HG03025 (cell line): ENCODE data around the gene GRK7.
"Not testable (repeated sequence)": the region's sequence is repeated elsewhere in the genome, so short reads cannot be mapped to it uniquely, and the experiment has no call there.

ENCODE experiments used
- ATAC-seq: cut with Tn5 transposase; IDR thresholded peaks from one replicate; pipeline ENCODE4 v1.9.1; 2021; ENCODE audit warnings: mild to moderate bottlenecking, moderate library complexity; ENCODE audit not compliant: unreplicated experiment, low FRiP score

Gene GRK7

DNA sequence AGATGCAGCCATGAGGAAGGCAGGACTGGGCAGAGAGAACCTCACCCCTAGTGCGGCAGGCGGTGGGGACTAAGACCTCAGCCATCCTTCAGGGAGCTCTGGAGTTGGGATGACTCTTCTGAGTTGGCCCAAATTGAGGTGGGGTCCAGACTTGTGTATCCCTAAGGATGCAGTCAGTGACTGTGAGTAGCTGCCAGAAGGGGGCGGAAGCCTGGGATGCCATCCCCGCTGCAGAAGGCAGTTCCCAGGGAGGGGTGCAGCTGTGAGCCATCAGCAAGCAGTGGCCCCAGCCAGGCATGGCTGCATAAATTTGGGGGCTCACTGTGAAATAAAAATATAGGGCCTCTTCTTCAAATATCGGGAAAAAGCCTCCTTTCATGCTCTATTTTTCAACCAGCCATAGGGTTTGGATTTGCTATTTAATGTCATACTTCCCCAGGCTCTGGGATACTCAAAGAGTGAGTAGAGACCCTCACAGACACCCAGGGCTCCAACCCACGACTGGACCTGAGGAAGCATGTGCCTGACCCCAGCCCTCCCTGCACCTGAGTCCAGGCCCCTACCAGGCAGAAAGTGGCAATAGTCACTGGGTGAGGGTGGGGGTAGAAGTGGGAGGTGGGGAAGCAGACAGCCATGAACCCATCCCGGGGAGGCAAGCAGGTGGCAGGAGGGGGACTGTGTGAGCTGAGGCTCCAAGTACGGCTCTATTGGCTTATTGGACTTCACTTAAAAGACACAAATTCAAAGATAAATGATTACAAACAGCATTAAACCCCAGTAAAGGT is 30.5 kb downstream of the GRK7 start:
- no peak for ATAC-seq

DNA sequence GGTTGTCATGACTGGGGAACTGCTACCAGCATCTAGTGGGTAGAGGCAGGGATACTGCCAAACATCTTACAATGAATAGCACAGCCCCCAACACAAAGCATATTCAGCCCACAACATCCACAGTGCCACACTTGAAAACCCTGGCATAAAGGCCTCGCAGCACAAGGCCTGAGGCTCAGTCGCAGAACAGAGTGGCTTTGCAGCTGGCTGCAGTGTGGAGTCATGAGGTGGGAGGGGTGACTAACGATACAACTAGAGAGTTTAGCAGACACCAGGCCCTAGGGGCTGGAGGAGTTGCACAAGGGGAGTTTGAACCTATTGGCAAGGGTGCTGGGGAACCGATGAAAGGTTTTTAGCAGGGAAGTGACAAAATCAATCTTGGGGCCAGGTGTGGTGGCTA is 32.1 kb downstream of the GRK7 start:
- ATAC-seq: no peak

DNA sequence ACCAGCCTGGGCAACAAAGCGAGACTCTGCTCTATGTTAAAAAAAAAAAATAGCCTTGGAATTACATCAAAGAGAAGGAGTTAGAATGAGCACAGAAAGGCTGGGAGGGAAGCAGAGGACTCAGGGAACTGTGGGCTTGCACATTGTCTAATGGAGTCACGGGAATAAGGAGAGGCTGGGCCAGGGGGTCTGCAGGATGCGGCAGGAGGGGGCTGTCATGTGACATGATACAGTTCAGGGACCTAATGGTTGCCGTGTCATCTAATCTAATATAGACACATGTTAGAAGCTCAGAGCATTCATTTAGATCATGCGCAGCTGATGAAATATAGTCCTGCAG is 32.5 kb downstream of the GRK7 start:
- no peak for ATAC-seq

DNA sequence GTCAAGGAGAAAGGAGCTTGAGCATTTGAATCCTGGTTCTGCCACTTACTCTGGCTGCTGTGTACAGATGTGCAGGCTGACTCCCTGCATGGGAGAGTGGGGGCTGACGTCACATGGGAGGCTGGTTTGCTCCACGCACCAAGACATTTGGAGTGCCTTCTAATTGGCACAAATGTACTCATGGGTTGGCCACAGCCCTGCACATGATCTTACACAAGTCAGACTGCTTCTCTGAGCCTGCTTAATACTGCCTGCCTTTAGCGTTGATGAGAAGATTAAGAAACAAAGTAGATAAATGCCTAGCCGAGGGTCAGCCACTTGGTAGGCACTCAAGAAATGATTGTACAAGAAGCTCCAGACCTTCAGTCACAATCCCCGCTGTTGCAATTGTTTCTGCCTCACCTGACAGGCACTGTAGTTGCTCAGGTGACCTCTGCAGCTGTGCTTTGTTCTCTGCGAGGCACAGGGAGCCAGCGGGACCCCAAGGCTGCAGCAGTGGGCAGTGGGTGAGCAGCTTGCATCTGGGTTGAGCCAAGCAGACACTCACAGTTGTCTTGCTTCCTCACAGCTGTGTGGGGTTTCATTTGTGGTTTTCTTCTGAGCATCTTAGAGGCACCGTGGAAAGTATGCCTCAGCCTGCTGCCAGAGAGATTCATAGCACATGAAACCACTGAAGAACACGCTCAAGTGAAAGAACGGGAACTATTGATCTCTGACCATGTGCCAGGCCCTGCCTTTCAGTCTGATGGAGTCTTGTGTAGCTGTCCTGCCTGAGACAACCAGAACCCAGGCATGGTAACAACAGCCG is 33.1 kb downstream of the GRK7 start:
- ATAC-seq: peak; percentile 97

DNA sequence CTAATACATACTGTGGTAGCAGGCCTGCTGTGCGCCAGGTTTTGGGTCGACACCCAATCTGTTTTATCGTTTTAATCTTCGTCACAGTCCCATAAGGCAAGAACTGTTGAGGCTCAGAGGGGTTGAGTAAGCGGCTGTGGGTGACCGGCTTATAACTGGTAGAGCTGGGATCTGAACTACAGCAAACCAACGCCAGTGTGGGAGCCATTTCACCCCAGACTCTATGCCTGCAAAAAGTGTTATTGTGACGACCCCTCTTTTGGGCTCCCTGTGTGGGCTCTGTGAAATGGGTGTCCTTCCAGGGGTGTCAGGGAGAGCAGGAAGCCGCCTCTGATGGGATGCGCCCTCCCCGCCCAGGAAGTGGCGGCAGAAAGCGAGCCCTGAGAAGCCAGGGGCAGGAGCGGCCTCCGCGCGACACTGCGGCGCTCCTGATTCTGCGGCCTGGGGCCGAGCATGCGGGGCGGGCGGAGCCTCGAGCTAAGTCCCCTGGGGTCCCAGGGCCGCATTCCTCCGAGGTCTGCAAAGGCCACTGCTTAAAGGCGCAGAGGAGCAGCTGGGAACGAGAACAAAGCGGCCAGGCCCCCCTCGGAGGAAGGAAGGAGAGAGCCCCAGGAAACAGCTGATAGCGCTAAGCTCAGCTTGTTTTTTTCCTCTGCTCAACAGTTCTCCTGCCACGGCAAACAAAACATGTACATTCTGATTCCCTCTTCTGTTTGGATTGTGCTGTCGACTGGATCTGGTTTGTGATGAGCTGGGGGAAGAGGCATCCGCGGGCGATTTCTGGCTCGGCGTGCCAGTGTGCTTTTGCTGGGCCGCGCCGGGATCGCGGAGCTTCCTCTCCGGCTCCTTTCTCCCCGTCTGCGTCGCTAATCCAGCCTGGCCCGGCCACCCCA is 33.9 kb downstream of the GRK7 start:
- peak; percentile 21 for ATAC-seq

DNA sequence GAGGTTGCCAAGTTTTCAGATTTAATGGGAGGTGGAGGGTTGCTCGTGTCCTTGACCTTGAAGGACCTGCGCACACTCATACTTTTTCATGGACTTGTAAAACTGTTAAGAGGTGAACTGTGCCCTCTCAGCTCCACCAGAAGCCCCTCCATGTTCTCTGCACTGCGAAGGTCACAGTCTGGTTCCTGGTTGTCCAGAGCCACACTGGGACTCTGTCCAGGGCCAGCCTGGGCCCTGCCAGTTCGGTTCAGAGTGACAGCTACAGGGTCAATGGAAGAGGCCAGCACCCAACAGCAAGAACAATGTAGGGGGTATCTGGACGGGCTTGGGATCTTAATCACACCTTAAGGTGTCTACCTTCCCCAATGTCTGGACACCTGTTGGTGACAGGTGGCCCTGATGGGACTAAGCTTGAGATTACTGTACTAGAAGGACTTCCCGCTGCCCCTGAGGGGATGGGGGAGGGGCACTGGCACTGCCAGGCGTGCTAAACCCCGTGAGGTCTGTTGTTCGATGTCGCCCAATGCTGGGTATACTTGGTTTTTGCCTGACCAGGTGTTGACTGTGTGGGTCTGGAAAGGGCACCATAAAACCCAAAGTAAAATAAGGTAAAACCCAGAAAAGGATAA is 34.7 kb downstream of the GRK7 start:
- ATAC-seq: no peak

DNA sequence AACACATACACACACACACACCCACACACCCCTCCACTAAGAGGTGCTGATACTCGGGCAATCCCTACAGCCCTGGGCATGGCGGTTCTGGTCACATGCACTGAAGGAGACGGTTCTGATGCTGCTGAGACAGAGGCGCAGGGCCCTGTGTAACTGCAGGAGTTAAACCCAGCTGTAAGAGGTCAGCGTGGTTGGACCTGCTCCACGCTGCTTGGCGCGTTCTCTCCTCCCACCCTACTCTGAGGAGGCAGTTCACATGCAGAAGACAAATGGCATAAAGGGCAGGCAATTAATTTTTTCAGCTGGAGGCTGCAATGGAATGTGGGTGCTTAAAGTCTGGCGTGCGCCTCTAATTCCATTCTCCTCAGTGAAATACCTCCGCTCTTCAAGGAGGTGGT is 35.2 kb downstream of the GRK7 start:
- ATAC-seq: no peak

DNA sequence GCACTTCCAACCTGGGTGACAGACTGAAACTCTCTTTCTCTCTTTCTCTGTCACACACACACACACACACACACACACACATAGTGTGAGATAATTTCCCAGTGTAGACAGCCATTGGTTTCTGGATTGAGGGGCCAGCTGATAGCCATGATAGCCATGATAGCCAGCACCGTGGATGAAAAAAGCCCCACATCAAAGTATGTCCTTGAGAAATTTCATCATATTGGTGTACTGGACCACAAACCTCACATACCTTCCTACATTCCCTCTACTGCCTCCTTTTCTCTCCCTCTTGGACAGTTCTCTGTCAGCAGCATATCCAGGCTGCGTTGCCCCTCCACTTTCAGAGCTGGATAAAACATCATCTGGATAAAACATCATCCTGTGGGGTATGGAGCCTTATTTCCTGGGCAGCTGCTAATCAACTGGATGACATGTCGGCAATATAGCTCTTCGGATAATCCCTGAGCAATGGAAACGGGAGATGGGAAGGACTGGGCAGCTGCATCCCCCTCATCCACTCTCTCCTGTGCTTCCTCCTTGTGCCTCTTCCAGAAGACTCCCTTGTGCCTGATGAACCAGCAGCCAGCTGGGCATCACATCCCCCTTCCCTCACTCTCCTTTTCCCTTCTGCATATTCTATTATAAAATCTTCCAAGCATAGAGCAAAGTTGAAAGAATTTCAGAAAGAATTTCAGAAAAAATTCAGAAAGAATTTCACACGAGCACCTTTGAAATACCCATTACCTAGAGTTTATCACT is 39.3 kb downstream of the GRK7 start:
- ATAC-seq: no peak

DNA sequence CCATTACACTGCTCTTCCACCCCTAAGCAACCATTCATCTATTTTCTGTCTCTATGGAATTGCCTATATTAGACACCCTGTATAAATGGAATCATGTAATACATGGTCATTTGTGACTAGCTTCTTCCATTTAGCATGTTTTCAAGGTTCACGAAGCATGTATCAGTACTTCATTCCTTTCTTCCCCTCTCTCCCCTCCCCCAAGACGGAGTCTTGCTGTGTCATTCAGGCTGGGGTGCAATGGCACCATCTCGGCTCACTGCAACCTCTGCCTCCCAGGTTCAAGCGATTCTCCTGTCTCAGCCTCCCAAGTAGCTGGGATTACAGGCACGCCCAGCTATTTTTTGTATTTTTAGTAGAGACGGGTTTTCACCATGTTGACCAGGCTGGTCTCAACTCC is 40.3 kb downstream of the GRK7 start:
- not testable (repeated sequence) for ATAC-seq

DNA sequence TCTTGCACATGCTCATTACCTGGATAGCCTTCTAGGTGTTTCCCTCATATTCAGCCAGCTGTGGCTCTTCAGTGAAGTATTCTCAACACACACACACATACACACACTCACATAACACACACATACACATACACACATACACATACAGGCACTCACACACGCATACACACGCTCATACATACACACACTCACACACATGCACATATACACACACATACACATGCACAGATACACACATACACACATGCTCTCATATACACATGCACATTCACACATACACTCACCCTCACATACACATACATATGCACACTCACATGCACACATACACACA is 41.2 kb downstream of the GRK7 start:
- no peak for ATAC-seq

DNA sequence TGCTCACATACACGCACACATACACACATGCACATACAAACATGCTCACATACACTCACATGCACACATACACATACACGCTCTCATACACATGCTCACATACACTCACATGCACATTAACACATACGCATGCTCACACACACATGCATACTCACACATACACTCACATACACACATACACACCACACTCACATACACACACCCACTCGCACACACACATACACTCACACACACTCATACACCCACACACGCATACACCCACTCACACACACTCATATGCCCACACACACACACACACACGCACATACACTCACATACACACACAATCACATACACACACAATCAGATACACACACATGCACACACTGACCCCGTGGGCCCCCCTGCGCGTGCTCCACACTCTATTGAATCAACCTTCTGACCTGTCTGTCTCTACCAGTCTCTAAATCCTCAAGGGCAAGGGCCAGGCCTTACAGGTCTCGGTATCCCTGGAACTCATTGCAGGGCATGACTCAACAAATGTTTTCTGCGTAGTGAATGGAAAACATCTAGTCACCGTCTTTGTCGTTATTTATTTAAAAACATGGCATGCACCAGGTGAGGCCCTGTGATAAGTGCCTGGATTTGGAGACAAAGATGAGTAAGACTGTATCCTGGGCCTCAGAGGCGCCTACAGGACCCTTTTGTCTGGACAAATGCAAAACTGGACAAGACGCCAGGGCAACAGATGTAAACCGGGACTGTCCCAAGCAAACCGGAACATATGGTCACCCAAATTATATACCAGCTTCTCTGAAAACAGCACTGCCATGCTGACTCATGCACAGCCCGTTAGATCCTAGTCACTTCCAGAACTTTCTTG is 41.8 kb downstream of the GRK7 start:
- no peak for ATAC-seq

DNA sequence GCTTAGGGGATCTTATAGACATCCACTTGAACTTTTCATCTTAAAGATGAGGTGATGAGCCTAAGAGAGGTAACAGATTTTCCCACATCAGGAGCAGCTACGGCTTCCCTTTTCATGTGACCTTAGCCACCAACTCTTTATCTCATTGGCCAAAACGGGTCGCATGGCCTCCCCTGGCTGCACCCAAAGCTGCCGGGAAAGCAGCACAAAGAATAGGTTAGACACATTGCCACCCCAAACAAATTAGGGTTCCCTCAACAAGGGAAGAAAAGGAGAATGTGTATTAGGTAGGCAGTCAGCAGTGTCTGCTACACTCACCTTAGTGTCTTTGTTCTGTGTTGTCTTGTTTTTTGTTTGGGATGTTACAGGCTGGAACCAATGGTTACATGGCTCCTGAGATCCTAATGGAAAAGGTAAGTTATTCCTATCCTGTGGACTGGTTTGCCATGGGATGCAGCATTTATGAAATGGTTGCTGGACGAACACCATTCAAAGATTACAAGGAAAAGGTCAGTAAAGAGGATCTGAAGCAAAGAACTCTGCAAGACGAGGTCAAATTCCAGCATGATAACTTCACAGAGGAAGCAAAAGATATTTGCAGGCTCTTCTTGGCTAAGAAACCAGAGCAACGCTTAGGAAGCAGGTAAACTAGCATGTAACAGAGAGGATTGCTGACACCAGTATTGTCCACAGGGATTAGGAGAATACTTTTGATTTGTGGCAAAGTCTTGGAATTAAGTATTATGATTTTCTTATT is 44.2 kb downstream of the GRK7 start:
- ATAC-seq: no peak

DNA sequence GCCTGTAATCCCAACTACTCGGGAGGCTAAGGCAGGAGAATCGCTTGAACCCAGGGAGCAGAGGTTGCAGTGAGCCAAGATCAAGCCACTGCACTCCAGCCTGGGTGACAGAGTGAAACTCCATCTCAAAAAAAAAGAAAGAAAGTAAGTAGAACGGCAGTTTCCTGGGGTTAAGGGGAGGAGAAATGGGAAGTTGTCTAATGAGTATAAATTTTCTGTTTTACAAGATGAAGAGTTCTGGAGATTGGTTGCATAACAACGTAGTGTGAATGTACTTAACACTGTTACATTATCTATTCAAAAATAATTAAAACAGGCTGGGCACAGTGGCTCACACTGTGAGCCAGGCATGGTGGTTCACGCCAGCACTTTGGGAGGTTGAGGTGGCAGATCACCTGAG is 45.4 kb downstream of the GRK7 start:
- no peak for ATAC-seq

DNA sequence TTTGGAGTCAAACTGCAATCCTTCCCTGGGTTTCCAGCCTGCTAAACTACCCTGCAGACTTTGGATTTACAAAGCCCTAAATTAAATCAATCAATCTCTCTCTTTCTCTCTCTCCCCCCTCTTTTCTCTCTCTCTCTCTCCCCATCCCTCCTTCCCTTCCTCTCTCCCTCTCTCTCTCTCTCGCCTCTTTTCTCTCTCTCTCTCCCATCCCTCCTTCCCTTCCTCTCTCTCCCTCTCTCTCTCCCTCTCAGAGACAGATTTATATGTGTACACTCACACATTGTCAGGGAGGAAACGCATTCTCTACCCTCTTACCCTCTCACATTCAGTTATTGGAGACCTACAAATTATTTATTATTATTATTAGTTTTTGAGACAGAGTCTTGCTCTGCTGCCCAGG is 47.0 kb downstream of the GRK7 start:
- ATAC-seq: no peak

DNA sequence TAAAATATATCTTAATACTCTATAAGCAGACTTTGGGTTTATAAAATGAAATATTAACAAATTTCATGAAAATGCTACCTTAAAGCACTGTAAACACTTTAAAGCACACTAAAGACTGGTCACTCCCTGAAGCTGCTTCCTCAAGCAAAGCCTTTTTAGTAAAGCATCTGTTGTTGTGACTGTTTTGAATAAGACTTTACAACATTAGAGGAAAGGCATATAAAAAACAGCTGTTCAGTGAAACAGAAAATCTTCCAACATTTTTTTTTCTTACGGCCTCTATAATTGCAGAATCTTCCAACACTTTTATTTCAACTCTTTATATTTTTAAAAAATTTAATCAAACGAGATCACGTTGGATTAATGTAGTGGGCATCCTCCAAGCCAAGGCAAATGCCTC is 48.1 kb downstream of the GRK7 start:
- no peak for ATAC-seq

DNA sequence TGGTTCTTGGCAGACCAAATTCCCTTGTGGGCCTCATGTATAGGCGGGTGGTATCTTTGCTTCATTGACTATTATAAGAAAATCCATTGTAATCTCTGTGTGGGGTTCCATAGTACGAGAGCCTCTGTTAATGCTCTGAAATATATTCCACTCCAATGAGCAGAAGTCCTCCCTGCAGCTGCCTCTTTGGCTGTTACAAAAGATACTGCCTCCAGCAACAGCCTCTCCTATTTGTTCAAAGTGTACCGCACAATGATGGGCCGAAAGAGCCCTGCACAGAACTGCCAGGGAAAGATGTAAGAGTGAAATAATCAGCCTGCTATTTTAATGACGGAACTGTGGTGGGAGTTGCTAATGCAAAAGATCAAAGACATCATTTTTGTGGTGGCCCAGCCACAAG is 48.9 kb downstream of the GRK7 start:
- ATAC-seq: no peak

DNA sequence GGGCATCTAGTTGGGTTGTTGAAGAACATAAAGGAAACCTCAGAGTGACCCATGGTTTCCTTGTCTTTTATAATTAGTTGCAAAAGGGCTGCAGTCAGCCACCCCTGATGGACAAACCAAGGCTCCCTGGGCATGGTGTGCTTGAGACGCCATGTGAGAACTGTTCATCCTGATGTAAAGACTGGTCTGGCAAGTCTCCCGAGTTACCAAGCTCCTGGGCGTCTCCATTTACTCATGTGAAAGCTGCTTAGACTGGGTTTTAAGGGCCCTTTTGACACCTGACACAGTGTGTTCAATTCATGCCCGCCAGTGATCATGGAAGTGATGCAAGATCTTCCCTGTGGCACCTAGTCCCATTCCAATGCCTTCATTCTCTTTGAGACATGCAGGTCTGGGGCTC is 49.4 kb downstream of the GRK7 start:
- ATAC-seq: no peak
